Measurements from ENCODE around the gene ELMOD2.
A peak's percentile ranks its signal among the peaks of the same experiment; 100 is the strongest.

ELMOD2 gene

DNA sequence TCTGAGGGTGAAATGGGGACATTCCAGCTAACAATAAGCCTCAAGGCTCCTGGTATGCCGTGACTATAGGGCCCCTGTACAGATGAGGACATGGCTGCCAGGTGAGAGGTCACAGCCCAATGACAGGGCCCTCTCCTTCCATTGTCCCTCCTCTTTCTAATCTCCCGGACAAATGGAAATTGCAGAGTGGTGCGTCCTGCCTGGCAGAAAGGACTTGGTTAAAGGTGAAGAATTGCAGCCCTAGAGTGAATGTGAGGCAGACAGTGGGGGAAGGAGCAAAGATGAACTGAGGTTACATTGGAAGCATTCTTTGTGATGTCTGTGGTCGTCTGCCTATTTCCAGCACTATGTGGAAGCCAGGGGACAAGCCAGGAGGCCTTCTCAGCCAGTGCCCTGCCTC lies 51.5 kb downstream of the ELMOD2 start:
- ATAC-seq = no peak
- TF ChIP-seq, protein P1, sequence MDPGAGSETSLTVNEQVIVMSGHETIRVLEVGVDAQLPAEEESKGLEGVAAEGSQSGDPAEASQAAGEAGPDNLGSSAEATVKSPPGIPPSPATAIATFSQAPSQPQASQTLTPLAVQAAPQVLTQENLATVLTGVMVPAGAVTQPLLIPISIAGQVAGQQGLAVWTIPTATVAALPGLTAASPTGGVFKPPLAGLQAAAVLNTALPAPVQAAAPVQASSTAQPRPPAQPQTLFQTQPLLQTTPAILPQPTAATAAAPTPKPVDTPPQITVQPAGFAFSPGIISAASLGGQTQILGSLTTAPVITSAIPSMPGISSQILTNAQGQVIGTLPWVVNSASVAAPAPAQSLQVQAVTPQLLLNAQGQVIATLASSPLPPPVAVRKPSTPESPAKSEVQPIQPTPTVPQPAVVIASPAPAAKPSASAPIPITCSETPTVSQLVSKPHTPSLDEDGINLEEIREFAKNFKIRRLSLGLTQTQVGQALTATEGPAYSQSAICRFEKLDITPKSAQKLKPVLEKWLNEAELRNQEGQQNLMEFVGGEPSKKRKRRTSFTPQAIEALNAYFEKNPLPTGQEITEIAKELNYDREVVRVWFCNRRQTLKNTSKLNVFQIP (CRISPR knock-in tag; IDR thresholded peaks at IDR 0.05; ENCODE audit: borderline replicate concordance, low read depth) = no peak
- TF ChIP-seq RARB (CRISPR knock-in tag; IDR thresholded peaks at IDR 0.05) (no peak), SNAI2 (CRISPR knock-in tag; IDR thresholded peaks at IDR 0.05) (no peak), TCF4 (CRISPR knock-in tag; IDR thresholded peaks at IDR 0.05; ENCODE audit: borderline replicate concordance) (no peak), BACH2 (CRISPR knock-in tag; IDR thresholded peaks at IDR 0.05; ENCODE audit: borderline replicate concordance) (no peak), ZFP30 (CRISPR knock-in tag; IDR thresholded peaks at IDR 0.05) (no peak), ZNF70 (CRISPR knock-in tag; IDR thresholded peaks at IDR 0.05) (no peak), ZC3H10 (CRISPR knock-in tag; IDR thresholded peaks at IDR 0.05) (no peak), GLIS3 (CRISPR knock-in tag; IDR thresholded peaks at IDR 0.05) (no peak)
- TF ChIP-seq, protein P2, sequence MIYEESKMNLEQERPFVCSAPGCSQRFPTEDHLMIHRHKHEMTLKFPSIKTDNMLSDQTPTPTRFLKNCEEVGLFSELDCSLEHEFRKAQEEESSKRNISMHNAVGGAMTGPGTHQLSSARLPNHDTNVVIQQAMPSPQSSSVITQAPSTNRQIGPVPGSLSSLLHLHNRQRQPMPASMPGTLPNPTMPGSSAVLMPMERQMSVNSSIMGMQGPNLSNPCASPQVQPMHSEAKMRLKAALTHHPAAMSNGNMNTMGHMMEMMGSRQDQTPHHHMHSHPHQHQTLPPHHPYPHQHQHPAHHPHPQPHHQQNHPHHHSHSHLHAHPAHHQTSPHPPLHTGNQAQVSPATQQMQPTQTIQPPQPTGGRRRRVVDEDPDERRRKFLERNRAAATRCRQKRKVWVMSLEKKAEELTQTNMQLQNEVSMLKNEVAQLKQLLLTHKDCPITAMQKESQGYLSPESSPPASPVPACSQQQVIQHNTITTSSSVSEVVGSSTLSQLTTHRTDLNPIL (CRISPR knock-in tag; IDR thresholded peaks at IDR 0.05; ENCODE audit: low read depth) = no peak

DNA sequence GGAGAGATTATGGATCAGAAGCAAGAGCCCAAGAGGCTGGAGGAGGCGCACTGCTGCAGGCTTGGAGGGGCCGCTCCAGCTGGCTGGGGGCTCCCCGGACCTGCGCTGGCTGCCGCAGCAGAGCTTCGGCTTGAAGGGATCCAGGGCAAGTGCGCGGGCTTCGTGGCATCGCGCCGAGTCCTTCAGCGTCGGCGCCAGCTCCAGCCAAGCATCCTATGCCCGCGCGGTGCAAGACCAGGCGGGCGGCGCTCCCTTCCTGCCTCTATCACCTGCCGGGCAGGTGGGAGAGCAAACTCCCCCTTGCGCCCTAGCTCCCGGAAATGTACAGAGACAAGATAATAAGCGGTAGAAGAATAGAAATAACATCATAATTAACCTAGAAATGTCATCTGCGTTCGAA lies 55.3 kb downstream of the ELMOD2 start:
- ATAC-seq = peak; percentile 24; the same call in 1 of the 3 replicates
- TF ChIP-seq BACH2 (CRISPR knock-in tag; IDR thresholded peaks at IDR 0.05; ENCODE audit: borderline replicate concordance) = no peak
- no peak for TF ChIP-seq ZNF70 (CRISPR knock-in tag; IDR thresholded peaks at IDR 0.05)
- no peak for TF ChIP-seq ZFP30 (CRISPR knock-in tag; IDR thresholded peaks at IDR 0.05)
- TF ChIP-seq OSR1 (CRISPR knock-in tag; IDR thresholded peaks at IDR 0.05) = no peak
- TF ChIP-seq SNAI2 (CRISPR knock-in tag; IDR thresholded peaks at IDR 0.05) = no peak
- TF ChIP-seq, protein P3, sequence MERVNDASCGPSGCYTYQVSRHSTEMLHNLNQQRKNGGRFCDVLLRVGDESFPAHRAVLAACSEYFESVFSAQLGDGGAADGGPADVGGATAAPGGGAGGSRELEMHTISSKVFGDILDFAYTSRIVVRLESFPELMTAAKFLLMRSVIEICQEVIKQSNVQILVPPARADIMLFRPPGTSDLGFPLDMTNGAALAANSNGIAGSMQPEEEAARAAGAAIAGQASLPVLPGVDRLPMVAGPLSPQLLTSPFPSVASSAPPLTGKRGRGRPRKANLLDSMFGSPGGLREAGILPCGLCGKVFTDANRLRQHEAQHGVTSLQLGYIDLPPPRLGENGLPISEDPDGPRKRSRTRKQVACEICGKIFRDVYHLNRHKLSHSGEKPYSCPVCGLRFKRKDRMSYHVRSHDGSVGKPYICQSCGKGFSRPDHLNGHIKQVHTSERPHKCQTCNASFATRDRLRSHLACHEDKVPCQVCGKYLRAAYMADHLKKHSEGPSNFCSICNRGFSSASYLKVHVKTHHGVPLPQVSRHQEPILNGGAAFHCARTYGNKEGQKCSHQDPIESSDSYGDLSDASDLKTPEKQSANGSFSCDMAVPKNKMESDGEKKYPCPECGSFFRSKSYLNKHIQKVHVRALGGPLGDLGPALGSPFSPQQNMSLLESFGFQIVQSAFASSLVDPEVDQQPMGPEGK (CRISPR knock-in tag; IDR thresholded peaks at IDR 0.05; ENCODE audit: borderline replicate concordance) = no peak
- no peak for TF ChIP-seq CSDC2 (CRISPR knock-in tag; IDR thresholded peaks at IDR 0.05)
- TF ChIP-seq, protein P4, sequence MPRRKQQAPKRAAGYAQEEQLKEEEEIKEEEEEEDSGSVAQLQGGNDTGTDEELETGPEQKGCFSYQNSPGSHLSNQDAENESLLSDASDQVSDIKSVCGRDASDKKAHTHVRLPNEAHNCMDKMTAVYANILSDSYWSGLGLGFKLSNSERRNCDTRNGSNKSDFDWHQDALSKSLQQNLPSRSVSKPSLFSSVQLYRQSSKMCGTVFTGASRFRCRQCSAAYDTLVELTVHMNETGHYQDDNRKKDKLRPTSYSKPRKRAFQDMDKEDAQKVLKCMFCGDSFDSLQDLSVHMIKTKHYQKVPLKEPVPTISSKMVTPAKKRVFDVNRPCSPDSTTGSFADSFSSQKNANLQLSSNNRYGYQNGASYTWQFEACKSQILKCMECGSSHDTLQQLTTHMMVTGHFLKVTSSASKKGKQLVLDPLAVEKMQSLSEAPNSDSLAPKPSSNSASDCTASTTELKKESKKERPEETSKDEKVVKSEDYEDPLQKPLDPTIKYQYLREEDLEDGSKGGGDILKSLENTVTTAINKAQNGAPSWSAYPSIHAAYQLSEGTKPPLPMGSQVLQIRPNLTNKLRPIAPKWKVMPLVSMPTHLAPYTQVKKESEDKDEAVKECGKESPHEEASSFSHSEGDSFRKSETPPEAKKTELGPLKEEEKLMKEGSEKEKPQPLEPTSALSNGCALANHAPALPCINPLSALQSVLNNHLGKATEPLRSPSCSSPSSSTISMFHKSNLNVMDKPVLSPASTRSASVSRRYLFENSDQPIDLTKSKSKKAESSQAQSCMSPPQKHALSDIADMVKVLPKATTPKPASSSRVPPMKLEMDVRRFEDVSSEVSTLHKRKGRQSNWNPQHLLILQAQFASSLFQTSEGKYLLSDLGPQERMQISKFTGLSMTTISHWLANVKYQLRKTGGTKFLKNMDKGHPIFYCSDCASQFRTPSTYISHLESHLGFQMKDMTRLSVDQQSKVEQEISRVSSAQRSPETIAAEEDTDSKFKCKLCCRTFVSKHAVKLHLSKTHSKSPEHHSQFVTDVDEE (CRISPR knock-in tag; IDR thresholded peaks at IDR 0.05) = no peak
- TF ChIP-seq ESRRG (CRISPR knock-in tag; IDR thresholded peaks at IDR 0.05) = no peak

DNA sequence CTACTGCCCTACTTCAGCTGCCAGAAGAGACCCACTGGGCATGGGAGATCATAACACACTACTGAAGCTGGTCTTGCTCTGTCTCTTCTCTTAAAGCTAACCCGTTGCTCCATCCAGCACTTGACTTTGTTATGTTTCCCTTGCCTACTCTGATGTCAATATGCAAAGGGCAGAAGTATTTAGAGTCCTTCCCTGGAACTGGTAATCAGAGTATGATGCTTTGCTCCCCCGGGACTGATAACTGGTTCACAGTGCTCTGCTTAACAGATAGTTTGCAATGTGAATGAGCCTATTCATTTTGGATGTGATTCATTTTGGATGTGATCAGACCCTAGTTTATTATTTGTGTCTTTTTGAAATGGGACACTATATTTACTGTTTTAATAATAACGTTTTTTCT lies 57.1 kb downstream of the ELMOD2 start:
- ATAC-seq = no peak
- TF ChIP-seq GLIS3 (CRISPR knock-in tag; IDR thresholded peaks at IDR 0.05) (no peak), RARB (CRISPR knock-in tag; IDR thresholded peaks at IDR 0.05) (no peak), CSDC2 (CRISPR knock-in tag; IDR thresholded peaks at IDR 0.05) (no peak), ZNF8 (CRISPR knock-in tag; IDR thresholded peaks at IDR 0.05) (no peak), TOX (CRISPR knock-in tag; IDR thresholded peaks at IDR 0.05; ENCODE audit: borderline replicate concordance) (no peak)
- TF ChIP-seq, protein P1 (CRISPR knock-in tag; IDR thresholded peaks at IDR 0.05; ENCODE audit: borderline replicate concordance, low read depth) = no peak
- TF ChIP-seq, protein P2 (CRISPR knock-in tag; IDR thresholded peaks at IDR 0.05; ENCODE audit: low read depth) = no peak
